GM19438 (cell line): ENCODE results near the gene ACE.

Source experiments
- ATAC-seq: cut with Tn5 transposase; IDR thresholded peaks from one replicate; pipeline ENCODE4 v1.9.1; 2021; ENCODE audit warnings: low read depth; ENCODE audit not compliant: unreplicated experiment

ACE gene

DNA sequence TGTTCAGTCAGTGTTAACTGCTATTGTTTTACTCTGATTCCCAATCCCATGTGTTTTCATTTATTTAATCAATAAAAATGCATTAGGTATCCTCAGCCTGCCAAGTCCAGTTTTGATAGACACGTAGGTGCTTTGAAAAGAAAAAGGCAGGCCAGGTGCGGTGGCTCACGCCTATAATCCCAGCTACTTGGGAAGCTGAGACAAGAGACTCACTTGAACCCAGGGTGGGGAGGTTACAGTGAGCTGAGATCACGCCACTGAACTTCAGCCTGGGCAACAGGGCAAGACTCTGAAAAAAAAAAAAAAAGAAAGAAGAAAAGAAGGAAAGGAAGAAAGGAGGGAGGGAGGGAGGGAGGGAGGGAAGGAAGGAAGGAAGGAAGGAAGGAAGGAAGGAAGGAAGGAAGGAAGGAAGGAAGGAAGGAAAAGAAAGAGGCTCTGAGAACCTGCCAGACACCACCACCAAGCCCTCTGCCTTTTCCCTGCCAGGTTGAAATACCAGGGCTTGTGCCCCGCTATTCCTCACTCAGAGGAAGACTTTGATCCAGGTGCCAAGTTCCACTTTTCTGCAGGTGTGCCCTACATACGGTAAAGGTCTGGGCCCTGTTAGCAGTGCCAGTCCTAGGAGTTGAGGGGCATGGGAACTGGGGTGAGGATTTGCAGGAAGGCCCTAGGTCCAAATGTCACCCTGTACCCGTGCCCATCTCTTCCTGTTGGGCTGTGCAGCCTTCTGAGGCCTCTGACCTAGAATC lies 36.2 kb downstream of the ACE start:
- ATAC-seq, result no peak

DNA sequence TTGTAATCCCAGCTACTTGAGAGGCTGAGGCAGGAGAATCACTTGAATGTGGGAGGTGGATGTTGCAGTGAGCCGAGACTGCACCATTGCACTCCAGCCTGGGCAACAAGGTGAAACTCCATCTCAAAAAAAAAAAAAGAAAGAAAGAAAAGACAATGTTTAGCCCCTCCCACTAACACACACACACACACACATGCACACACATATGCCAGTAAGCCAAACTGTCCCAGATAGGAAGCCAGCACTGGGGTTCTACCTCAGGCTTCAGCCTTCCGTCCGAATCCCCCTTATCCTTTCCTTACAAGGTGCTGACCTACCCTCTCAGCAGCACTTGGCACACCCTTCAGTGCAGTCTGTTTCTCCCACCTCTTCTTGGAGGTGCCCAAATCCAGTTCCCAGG lies 37.6 kb downstream of the ACE start:
- no peak for ATAC-seq

DNA sequence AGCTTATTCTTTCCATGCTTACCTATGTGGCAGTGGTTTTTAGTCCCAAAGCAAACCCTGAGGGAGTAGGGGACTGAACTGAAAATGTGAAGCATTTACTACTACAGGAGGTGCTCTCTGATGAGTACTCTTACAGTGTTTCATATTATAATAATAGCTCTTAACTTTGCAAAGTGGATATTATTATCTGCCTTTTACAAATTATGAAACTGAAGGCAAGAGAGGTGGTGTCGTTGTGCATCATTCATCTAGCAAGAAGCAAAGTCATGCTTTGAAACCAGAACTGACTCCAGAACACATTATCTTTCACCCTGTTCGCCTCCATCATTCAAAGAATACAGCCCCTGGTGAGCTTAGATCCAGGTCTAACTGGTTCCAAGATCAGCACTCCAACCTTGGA lies 38.1 kb downstream of the ACE start:
- no peak for ATAC-seq

DNA sequence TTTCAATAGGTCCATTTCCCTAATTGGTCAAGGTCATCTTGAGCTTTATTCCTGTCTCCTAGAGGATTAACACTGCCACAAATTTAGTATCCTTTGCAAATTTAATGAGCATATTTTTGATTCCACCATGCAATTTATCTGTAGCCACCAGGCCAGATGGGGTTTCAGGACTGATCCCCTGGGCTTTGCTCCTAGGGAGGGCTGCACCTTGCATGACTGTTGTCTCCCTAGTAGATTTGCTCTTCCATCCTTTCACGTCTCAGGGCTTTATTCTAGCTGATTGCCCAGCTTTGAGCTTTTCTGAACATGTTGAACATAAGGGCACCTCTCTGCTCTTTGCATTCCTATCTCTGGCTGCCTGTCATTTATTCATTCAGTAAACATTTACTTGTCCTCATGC lies 38.6 kb downstream of the ACE start:
- no peak for ATAC-seq

DNA sequence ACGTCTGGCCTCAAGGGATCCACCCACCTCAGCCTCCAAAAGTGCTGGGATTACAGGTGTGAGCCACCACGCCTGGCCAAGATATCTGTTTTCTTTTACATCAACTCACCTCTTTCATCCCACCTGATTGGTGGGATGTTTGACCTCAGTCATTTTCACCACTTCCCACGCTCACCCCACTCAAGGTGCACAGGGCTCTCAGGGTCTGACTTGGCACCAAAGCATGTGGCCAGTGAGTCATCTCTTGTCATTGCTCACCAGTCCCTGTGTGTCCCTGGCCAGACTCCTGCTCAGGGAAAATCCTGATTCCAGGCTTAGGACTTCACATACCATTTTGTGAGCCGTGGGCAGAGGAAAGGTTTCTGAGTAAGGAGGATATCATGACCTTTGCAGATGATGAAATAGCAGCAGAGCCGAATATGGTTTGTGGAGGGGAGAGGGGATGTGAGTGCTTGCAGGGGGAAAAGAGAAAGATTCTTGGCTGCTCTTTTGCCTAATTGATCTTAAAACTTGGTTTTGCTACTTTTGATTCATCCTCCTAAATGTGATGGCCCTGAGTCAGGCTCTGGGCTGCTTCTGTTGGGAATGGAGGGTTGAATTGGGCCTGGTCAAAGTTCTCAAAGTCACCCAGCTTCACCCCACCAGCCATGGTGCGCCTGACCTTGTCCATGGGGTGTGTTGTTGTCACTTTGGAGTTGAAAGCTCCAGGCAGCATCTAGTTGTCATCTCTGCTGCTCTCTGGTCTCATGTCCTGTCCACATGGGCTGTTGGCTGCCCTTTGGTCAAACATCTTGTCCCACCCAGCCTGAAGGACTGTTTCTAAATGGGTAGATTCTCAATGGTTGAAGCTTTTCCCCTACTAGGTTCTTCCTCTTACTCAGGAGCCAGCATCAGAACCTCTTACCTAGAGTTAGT lies 40.3 kb downstream of the ACE start:
- no peak for ATAC-seq

DNA sequence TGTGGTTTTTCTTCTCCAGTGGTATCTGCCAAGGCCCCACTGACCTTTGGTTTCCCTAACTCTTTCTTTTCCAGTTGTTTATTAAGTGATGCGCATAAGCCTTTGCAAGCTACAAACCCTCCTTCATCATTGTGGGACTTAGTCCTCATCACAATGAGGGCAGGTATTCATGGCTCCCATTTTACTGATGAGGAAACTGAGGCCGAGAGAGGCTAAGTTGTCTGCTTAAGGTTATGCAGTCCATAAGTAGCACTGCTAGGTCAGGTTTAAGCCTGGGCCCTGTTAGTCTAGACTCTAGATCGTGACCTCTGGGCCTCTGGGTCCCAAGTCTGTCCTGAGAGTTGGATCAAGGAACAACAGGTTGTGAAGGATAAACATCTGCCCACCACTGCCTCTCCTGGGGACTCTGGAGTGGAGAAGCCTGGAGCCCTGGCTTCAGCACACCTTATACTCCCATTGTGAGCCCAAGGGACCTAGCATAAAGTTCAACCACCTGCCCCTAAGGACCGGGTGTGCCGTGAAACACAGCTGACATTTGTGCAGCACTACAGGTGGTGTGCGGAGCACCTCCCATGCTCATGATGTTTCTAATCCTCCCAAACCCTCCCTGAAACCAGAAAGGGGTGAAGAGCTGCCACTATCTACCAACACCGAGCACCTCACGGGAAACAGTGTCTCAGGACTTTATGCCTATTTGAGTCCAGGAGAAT lies 41.1 kb downstream of the ACE start:
- ATAC-seq, result no peak

DNA sequence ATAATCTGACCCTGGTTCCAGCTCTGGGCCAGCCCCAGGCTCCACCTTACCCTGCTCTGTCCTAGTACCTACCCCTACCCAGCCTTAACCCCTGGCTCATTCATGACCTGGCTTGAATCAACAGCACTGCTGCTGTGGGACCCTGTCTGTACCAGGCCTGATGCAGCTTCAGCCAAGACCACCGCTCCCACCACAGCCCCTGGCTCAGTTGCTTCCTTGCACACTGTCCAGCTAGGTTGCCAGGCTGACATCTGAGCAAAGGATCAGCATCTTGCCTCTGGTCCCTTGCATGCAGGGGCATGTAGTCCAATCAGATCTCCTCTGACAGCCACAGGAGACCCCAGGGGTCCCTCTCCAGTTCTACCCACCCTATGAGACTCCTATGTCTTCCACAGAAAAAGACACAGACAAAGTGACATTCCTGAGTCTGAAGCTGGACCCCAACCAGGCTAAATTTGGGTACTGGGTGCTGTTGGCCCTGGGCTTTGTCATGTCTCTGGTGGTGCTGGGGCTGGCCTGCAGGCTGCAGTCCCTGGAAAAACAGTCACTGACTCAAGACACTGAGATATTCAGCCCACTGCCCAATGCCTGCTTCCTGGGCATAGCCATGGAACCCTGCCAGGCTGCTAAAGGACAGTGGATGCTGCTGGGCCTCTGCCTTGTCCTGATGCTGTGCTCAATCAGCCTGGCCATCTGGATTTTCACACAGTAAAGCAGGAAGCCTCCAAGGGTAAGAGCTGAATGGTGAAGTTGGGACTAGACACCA lies 42.4 kb downstream of the ACE start:
- no peak for ATAC-seq

DNA sequence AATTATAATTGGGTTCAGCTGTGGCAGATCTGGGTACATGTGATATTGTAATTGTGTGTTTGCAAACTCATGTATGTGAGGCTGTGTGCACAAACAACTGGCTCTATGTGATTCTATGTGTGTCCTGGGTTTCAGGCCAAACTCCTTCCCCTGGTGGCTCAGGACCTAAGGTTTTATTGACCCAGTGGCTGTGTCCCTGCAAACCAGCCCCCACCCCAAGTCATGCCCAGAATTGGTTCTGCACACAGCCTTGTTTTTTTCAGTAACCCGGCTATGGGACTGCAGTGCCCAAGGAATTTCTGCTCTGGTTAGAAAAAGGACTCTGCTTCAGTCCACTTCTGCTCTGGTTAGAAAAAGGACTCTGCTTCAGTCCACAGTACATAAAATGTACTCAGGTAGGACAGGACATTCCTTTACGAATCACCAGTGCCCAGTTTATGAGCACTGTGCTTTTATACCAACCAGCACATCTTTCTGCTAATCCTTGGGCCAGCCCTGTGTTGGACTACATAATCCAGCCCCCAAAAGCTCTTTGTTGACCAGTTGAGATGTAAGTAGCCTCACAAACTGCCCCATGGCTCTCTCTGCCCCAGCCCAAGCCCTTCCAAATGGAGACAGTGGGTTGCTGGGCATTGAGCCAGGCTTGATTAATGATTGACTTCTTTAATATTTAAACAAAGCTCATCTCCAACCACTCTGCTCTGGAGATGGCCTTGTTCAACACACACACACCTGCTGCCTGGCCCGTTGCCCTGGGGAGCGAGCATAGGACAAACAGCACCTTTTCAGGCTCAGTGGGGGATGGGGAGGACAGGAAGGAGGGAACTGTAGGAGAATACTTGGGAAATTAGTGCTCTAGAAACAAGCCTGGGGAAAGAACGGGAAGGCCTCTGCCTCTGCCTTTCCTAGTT lies 43.4 kb downstream of the ACE start:
- no peak for ATAC-seq

DNA sequence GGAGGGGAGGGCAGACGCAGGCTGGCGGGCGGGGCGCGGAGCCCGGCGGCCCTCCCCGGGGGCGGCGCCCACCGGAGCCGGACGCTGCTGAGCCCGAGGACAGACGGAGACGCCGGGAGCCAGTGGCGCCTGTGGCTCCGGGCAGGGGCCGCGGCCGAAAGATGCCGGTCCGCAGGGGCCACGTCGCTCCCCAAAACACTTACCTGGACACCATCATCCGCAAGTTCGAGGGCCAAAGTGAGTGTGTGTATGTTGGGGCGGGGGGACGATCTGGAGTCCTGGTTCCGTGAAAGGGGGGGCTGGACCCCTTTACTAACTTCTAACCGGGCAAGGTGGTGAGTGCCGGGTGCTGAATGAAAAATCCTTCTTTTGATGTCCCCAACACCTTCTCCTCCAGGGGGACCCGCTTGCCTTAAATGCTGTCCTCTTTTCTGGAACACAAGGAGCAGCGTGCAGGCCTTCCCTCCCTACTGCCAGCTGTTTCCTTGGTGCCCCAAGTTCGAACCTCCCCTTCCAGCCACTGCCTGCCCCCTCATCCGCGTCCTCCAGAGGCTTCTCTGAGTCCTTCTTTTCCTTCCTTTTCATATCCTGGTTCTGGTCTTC lies 46.5 kb downstream of the ACE start, which contains the start of gene KCNH6:
Gene KCNH6, plus strand, starts transcription at position 106 of the 603 bp plus-strand sequence. Its CDS starts 56 bp downstream, at position 162.
- ATAC-seq, result no peak

DNA sequence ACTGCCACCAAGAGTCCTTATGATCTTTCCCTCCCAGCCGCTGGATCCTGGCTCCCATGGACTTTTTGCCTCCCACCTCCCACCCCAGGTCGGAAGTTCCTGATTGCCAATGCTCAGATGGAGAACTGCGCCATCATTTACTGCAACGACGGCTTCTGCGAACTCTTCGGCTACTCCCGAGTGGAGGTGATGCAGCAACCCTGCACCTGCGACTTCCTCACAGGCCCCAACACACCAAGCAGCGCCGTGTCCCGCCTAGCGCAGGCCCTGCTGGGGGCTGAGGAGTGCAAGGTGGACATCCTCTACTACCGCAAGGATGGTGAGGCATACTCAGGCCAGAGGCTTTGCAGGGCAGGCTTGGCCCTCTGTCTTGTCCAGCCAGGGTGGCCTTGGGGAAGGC lies 47.2 kb downstream of the ACE start:
- ATAC-seq, result no peak

DNA sequence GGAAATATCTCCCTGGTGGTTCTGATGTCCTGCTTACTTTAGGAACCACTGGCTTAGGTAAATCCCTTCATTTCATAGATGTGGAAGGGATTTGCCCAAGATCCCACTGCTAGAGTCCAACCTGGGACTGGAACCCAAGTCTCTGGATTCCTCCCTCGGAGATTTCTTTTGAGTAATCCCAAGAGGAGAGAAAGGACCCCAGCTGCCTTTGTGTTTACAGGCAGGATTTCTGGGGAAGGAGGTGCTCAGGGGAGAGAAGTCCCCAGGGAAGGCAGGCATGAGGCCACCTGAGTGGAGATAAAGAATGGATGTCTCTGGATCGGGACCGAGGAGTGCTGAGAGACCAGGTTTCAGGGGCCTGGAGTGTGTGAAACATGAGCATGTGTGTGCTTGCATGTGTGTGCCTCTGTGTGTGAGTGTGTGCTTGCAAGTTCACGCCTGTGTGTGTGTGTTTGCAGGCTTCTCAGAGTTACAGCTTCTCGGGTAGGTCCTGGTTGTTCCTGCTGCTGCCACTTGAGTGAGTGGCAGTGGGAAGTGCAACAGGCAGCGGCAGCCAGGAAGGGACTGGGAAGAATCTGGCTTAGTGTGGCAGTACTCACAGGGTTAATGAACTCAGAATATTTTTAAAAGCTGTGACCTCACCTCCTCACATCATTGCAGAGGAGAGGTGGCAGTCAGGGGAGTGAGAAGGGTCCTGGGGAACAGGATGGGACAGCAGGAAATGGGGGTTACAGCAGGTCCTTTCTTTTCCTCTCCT lies 48.5 kb downstream of the ACE start:
- no peak for ATAC-seq

DNA sequence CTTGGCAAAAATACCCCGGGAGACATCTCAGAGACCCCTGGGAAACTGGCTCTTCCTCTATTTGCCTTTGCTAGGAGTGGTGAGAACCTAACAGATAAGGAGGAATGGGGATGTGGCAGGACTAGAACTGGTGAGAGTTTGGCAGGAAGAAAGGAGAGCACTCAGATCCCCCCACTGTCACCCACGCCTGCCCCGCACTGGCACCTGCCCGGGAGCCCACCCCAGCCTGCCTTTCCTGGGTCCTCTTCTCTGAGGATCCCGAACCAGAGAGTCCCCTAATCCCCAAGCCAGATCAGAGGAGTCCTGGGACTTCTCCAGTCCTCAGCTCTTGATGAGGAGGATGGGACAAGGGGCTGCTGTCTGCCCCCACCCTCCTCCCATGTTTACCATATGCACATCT lies 50.0 kb downstream of the ACE start:
- no peak for ATAC-seq

DNA sequence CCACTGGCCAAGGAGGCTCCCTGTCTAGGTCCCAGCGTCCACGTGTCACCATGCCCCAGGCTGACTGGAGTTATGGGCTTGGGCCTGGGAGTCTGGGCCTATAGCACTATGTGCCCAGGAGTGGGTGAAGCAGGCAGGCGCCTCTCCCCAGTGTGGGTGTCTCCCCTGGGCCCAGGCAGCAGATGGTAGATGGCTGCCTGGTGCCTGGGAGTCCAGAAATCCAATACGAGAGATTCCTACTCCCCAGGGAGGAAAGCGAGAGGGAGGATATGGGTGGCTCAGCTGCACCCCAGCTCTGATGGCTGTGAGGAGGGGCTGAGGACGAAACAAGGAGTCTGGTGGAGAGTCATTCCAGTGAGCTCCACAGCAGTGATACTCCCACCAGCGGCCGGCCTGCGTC lies 51.3 kb downstream of the ACE start:
- ATAC-seq, result no peak

DNA sequence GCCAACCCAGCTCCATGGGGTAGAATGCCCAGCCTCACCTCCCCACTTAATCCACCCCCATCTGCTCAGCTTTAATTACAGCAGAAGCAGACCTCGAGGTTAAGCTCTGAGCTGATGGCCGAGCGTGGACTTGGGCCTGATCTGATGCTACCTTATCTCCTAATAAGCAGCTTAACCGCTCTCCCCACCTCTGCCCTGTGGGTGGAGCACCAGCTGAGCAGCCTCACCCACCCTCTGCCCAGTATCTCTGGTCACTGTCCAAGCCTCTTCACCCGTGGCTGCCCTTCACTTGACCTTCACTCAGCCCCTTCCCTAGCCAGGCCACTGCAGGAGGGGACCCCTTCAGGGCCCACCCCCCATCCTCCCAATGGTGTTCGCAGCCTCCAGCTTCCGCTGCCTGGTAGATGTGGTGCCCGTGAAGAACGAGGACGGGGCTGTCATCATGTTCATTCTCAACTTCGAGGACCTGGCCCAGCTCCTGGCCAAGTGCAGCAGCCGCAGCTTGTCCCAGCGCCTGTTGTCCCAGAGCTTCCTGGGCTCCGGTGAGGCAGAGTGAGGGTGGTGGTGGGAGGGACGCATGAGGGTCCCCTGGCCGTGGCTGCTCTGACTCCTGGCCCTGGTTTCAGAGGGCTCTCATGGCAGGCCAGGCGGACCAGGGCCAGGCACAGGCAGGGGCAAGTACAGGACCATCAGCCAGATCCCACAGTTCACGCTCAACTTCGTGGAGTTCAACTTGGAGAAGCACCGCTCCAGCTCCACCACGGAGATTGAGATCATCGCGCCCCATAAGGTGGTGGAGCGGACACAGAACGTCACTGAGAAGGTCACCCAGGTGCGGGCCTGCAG lies 53.1 kb downstream of the ACE start:
- ATAC-seq, result no peak

DNA sequence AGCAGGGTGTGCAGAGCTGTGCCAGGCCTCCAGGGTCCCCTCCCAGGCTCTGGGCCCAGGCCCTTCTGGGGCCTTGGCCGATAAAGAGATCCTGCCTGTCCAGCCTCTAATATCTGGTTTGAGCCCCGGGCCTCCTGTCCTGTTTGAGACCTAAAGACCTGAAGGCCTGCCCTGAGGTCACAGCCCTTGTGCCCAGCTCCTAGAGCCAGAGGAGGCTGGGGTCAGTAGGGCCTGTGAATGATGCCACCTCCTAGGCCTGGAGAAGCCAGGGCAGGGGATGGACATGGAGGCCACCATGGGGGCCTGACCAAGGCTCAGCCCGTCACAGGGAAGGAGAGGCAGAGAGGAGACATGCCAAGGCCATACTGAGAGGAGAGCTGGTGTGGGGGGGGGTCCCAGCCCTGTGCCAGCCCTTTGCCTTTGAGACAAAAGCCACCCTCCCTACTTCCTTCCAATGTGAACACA lies 53.7 kb downstream of the ACE start:
- ATAC-seq, result no peak

DNA sequence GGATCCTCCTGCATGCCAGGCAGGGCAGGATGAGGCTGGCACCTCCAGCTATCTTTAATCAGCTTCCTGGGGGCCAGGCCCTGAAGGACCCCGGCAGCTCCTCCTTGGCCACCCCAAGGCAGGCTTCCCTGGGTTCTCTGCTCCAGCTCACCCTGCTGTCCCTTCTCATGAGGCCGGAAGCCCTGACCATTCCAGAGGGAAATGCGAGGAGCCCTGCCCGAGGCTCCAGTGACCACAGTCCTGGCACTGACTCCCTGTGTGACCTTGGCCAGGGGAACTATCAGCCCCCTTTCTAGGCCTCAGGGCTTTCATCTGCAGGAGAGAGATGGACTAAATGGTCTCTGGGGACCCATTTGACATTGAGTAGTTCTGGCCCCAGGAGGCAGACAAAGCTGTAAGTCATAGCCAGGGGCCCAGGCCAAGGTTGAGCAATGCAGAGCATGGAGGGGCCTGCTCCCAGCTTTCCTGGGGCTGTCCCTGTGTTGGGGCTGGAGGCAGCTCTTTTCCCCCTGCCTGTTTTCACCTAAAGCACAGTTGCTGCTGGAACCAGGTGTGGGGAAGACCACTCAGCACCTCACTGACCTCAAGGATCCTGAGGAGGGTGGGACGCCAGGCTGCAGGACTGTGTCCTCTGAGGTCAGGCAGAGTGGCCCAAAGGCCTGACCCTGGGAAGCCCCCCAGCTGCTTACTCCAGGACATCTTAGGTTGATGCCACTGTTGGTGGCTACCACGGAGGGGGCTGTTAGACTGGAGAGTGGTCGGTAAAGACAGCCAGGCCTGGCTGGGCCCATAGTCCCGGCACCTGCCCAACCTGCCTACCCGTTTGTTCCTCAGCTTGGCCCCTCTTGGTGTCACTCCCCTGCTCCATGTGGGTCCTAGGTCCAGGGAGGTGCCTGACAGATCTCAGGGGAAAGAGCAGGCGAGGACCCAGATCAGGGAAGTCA lies 54.4 kb downstream of the ACE start:
- ATAC-seq, result no peak
